IMR-90 (cell line): ENCODE measurements around the gene SCYL2. TPM values are rescaled to one million over a fixed set of nuclear protein-coding genes. Genes with fewer than 3 reads are reported as not detected.

ENCODE experiments used
- ATAC-seq: fragments of 200-7000 bp; cut with Tn5 transposase; 2 replicates; pipeline ENCODE4 v1.9.1; 2020; ENCODE audit warnings: low read depth, mild to moderate bottlenecking, moderate library complexity
- BruUV-seq: library from RNA; stranded (reverse); fragments of 400-500 nt; replicated peaks from 2 replicates; lab custom pipeline; 2021; lab: Mats Ljungman, UMichigan
- CTCF ChIA-PET: fragments of 300-600 bp; formaldehyde crosslinking; extraction: SDS; loops from one replicate; lab custom pipeline; 2021; ENCODE audit warnings: antibody characterized with exemption; lab: Yijun Ruan, JAX
- POLR2A ChIA-PET: fragments of 300-600 bp; sonication (Branson Sonifier 250); formaldehyde crosslinking; loops from one replicate; lab custom pipeline; 2022; ENCODE audit warnings: antibody characterized with exemption; ENCODE audit not compliant: unreplicated experiment; lab: Charles Lee
- DNase-seq: peaks from one replicate; pipeline ENCODE4 v3.0.0; 2013
- H2AFZ ChIP-seq: replicated peaks from 2 replicates; pipeline ENCODE3; 2013; ENCODE audit warnings: low read length, mild to moderate bottlenecking; ENCODE audit not compliant: poor library complexity
- H2AK5ac ChIP-seq: 2 replicates; pipeline ENCODE4 v1.6.1; 2013; ENCODE audit warnings: low read depth, low read length, inconsistent platforms
- H2AK9ac ChIP-seq: replicated peaks from 2 replicates; pipeline ENCODE3; 2013; ENCODE audit warnings: mild to moderate bottlenecking, low read depth, low read length, moderate library complexity; ENCODE audit not compliant: poor library complexity
- H2BK120ac ChIP-seq: 2 replicates; pipeline ENCODE4 v1.6.1; 2013; ENCODE audit warnings: low read depth, low read length, inconsistent platforms
- H2BK15ac ChIP-seq: 3 replicates; pipeline ENCODE4 v1.6.1; 2013; ENCODE audit warnings: low read depth, low read length, inconsistent platforms
- H2BK20ac ChIP-seq: 2 replicates; pipeline ENCODE4 v1.6.1; 2013; ENCODE audit warnings: low read depth, mild to moderate bottlenecking, inconsistent platforms, low read length, moderate library complexity
- H2BK5ac ChIP-seq: 2 replicates; pipeline ENCODE4 v1.6.1; 2013; ENCODE audit warnings: mild to moderate bottlenecking, low read depth, low read length, inconsistent platforms; ENCODE audit not compliant: poor library complexity, severe bottlenecking
- H3K14ac ChIP-seq: replicated peaks from 2 replicates; pipeline ENCODE4 v1.6.1; 2013; ENCODE audit warnings: low read depth, low read length, inconsistent platforms
- H3K18ac ChIP-seq: 2 replicates; pipeline ENCODE4 v1.6.1; 2013; ENCODE audit warnings: low read depth, low read length, control low read depth
- H3K23ac ChIP-seq: 2 replicates; pipeline ENCODE4 v1.6.1; 2013; ENCODE audit warnings: low read depth, low read length, inconsistent platforms
- H3K27ac ChIP-seq: 2 replicates; pipeline ENCODE4 v1.5.1; 2013; ENCODE audit warnings: mild to moderate bottlenecking, control low read depth, low read length; ENCODE audit not compliant: insufficient read depth
- H3K27me3 ChIP-seq: 2 replicates; pipeline ENCODE4 v1.6.1; 2013; ENCODE audit warnings: low read length; ENCODE audit not compliant: control insufficient read depth, insufficient read depth
- H3K36me3 ChIP-seq: 2 replicates; pipeline ENCODE4 v1.6.1; 2013; ENCODE audit warnings: low read length, mixed read lengths; ENCODE audit not compliant: control insufficient read depth, insufficient read depth
- H3K4ac ChIP-seq: 2 replicates; pipeline ENCODE4 v1.6.1; 2013; ENCODE audit warnings: low read depth, low read length, inconsistent platforms
- H3K4me1 ChIP-seq: 2 replicates; pipeline ENCODE4 v1.6.1; 2013; ENCODE audit warnings: low read length, mixed read lengths; ENCODE audit not compliant: control insufficient read depth, insufficient read depth
- H3K4me2 ChIP-seq: 2 replicates; pipeline ENCODE4 v1.6.1; 2013; ENCODE audit warnings: low read depth, mild to moderate bottlenecking, control low read depth, low read length, moderate library complexity
- H3K4me3 ChIP-seq: 2 replicates; pipeline ENCODE4 v1.5.1; 2013; ENCODE audit warnings: low read depth, mild to moderate bottlenecking, control low read depth, low read length, moderate library complexity; ENCODE audit not compliant: insufficient read depth
- H3K56ac ChIP-seq: 2 replicates; pipeline ENCODE4 v1.6.1; 2013; ENCODE audit warnings: low read length, inconsistent platforms; ENCODE audit not compliant: insufficient read depth; ENCODE audit errors: extremely low read depth
- H3K79me1 ChIP-seq, 2 experiments: 2 replicates each; pipeline ENCODE4 v1.6.1; 2013; ENCODE audit warnings: low read length in 2 of 2, inconsistent platforms in 1 of 2, low read depth in 1 of 2
- H3K9ac ChIP-seq: 2 replicates; pipeline ENCODE4 v1.6.1; 2013; ENCODE audit warnings: low read depth, low read length, control low read depth
- H3K9me1 ChIP-seq: 2 replicates; pipeline ENCODE4 v1.6.1; 2013; ENCODE audit warnings: low read length, inconsistent platforms; ENCODE audit not compliant: insufficient read depth
- H3K9me3 ChIP-seq: 2 replicates; pipeline ENCODE4 v1.6.1; 2013; ENCODE audit warnings: low read length; ENCODE audit not compliant: control insufficient read depth, insufficient read depth
- H4K20me1 ChIP-seq: 2 replicates; pipeline ENCODE4 v1.6.1; 2013; ENCODE audit warnings: low read length, inconsistent platforms; ENCODE audit not compliant: insufficient read depth
- H4K5ac ChIP-seq: 2 replicates; pipeline ENCODE4 v1.6.1; 2013; ENCODE audit warnings: mild to moderate bottlenecking, low read depth, low read length, control low read depth
- H4K8ac ChIP-seq, 2 experiments: 2 replicates each; pipeline ENCODE4 v1.6.1; 2013; ENCODE audit warnings: low read depth in 2 of 2, low read length in 2 of 2, control low read depth in 1 of 2, inconsistent platforms in 1 of 2
- H4K91ac ChIP-seq: 2 replicates; pipeline ENCODE4 v1.6.1; 2013; ENCODE audit warnings: low read depth, low read length, inconsistent platforms; ENCODE audit not compliant: insufficient read depth
- BHLHE40 ChIP-seq: fragments of 150-350 bp; IDR thresholded peaks from 2 replicates; pipeline ENCODE4 v1.6.1; 2016; ENCODE audit warnings: mild to moderate bottlenecking, low read depth, low read length
- CEBPB ChIP-seq: IDR thresholded peaks from 2 replicates; pipeline ENCODE4 v1.6.1; 2012; ENCODE audit warnings: low read depth, low read length, improper control_type of control experiment
- CHD1 ChIP-seq: IDR thresholded peaks from 2 replicates; pipeline ENCODE4 v1.6.1; 2012; ENCODE audit warnings: low read depth, low read length, improper control_type of control experiment
- ELK1 ChIP-seq: fragments of 150-350 bp; IDR thresholded peaks from 2 replicates; pipeline ENCODE4 v1.6.1; 2016; ENCODE audit warnings: low read depth, mild to moderate bottlenecking, low read length, moderate library complexity, borderline replicate concordance
- FOS ChIP-seq: fragments of 150-350 bp; IDR thresholded peaks from 2 replicates; pipeline ENCODE4 v1.6.1; 2016; ENCODE audit warnings: low read depth, low read length
- MAFK ChIP-seq: IDR thresholded peaks from 2 replicates; pipeline ENCODE4 v1.6.1; 2012; ENCODE audit warnings: low read depth, low read length, improper control_type of control experiment
- MAZ ChIP-seq: IDR thresholded peaks from 2 replicates; pipeline ENCODE4 v1.6.1; 2012; ENCODE audit warnings: low read depth, mild to moderate bottlenecking, low read length, improper control_type of control experiment, moderate library complexity, borderline replicate concordance
- MXI1 ChIP-seq: IDR thresholded peaks from 2 replicates; pipeline ENCODE4 v1.6.1; 2012; ENCODE audit warnings: low read depth, mild to moderate bottlenecking, low read length, moderate library complexity, borderline replicate concordance
- NFE2L2 ChIP-seq: fragments of 150-350 bp; IDR thresholded peaks from 2 replicates; pipeline ENCODE4 v1.6.1; 2016; ENCODE audit warnings: low read depth, mild to moderate bottlenecking, low read length
- POLR2A ChIP-seq: IDR thresholded peaks from 2 replicates; pipeline ENCODE4 v1.6.1; 2012; ENCODE audit warnings: mild to moderate bottlenecking, low read depth, low read length
- RAD21 ChIP-seq: IDR thresholded peaks from 2 replicates; pipeline ENCODE4 v1.6.1; 2012; ENCODE audit warnings: low read length, improper control_type of control experiment
- RCOR1 ChIP-seq: IDR thresholded peaks from 2 replicates; pipeline ENCODE4 v1.6.1; 2012; ENCODE audit warnings: mild to moderate bottlenecking, low read length, improper control_type of control experiment; ENCODE audit not compliant: insufficient replicate concordance
- RFX5 ChIP-seq: IDR thresholded peaks from 2 replicates; pipeline ENCODE4 v1.8.0; 2012; ENCODE audit warnings: low read depth, mild to moderate bottlenecking, low read length, moderate library complexity
- SMC3 ChIP-seq: fragments of 150-350 bp; IDR thresholded peaks from 2 replicates; pipeline ENCODE4 v1.6.1; 2016; ENCODE audit warnings: low read depth, mild to moderate bottlenecking, antibody characterized with exemption, low read length, moderate library complexity
- dilution Hi-C: fragments of 300-500 bp; cut with HindIII; formaldehyde crosslinking; loops from one replicate; pipeline ENCODE4 v1.14.3; 2018; ENCODE audit warnings: low sequenced_read_pairs; ENCODE audit not compliant: unreplicated experiment
- in situ Hi-C: fragments of 300-500 bp; cut with MboI; formaldehyde crosslinking; loops from 3 replicates; pipeline ENCODE4 v1.14.3; 2019; ENCODE audit warnings: low sequenced_read_pairs, inconsistent platforms, mixed read lengths
- intact Hi-C: fragments of 100-400 bp; cut with micrococcal nuclease; formaldehyde crosslinking; loops from 2 replicates; pipeline ENCODE4 v1.10.0; 2022
- polyA plus RNA-seq, 3 experiments: library from polyadenylated mRNA; depleted of rRNA; stranded (reverse); fragments of >200 nt; gene quantifications; 2 replicates each; pipeline ENCODE4 v1.2.3, GENCODE V29; 2012; ENCODE audit warnings: low replicate concordance in 1 of 3
- total RNA-seq: library from RNA; depleted of rRNA; stranded (reverse); fragments of >200 nt; gene quantifications from 2 replicates; pipeline ENCODE4 v1.2.3, GENCODE V29; 2012
- TF ChIP-seq, protein P1 (sequence below): conservative IDR thresholded peaks from 2 replicates; pipeline ENCODE4 v1.5.1; 2012; ENCODE audit warnings: mild to moderate bottlenecking, low read depth, low read length, improper control_type of control experiment
- TF ChIP-seq, protein P2 (sequence below): fragments of 150-350 bp; IDR thresholded peaks from 2 replicates; pipeline ENCODE4 v1.6.1; 2017; ENCODE audit warnings: mild to moderate bottlenecking, antibody characterized with exemption, low read length, low read depth

The SCYL2 gene
- total and polyA plus RNA-seq, 2 of the 4 experiments (the other 2 are of a cell fraction) = 15.3 to 52.0 TPM

GRCh38 chr12:100324498-100324897, 57.5 kb downstream of the SCYL2 start:
- H2BK15ac ChIP-seq = no peak overlapping the region
- no peaks in the 10 kb centered on the region for H3K27me3 ChIP-seq
- peak overlapping the region; percentile 56 for H2BK5ac ChIP-seq
- H4K20me1 ChIP-seq = no peaks in the 10 kb centered on the region
- no peak overlapping the region for H3K14ac ChIP-seq
- no peak overlapping the region for H2AFZ ChIP-seq
- H3K9ac ChIP-seq = no peak overlapping the region
- dilution Hi-C loops (no loop called here), intact Hi-C loops (loop anchor here (10.0 kb wide), 1 partner anchor 270 kb away; no protein-coding TSS in a partner anchor), in situ Hi-C loops (no loop called here)
- DNase-seq = no peak
- ATAC-seq = no peak
- no peak overlapping the region for H3K4me2 ChIP-seq
- no peak overlapping the region for H3K23ac ChIP-seq
- H3K36me3 ChIP-seq = peaks cover 12% of the 10 kb centered on the region
- H3K27ac ChIP-seq = no peak overlapping the region
- H2AK9ac ChIP-seq = no peak overlapping the region
- ChIA-PET CTCF (interaction anchor here (0.6 kb wide), 1 partner anchor 72 kb away, joined by 3 read pairs; no protein-coding TSS in a partner anchor), POLR2A (no interaction called here)
- H2AK5ac ChIP-seq = no peak overlapping the region
- H2BK20ac ChIP-seq = no peak overlapping the region
- no peak overlapping the region for H2BK120ac ChIP-seq
- H3K4ac ChIP-seq = no peak overlapping the region
- TF ChIP-seq FOS (no peak), RFX5 (no peak), SMC3 (no peak), RAD21 (no peak), NFE2L2 (no peak), CEBPB (no peak), ELK1 (no peak), MAZ (no peak), MAFK (no peak), RCOR1 (no peak), BHLHE40 (no peak), CHD1 (no peak), MXI1 (no peak), POLR2A (no peak)
- TF ChIP-seq, protein P1, sequence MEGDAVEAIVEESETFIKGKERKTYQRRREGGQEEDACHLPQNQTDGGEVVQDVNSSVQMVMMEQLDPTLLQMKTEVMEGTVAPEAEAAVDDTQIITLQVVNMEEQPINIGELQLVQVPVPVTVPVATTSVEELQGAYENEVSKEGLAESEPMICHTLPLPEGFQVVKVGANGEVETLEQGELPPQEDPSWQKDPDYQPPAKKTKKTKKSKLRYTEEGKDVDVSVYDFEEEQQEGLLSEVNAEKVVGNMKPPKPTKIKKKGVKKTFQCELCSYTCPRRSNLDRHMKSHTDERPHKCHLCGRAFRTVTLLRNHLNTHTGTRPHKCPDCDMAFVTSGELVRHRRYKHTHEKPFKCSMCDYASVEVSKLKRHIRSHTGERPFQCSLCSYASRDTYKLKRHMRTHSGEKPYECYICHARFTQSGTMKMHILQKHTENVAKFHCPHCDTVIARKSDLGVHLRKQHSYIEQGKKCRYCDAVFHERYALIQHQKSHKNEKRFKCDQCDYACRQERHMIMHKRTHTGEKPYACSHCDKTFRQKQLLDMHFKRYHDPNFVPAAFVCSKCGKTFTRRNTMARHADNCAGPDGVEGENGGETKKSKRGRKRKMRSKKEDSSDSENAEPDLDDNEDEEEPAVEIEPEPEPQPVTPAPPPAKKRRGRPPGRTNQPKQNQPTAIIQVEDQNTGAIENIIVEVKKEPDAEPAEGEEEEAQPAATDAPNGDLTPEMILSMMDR = no peak
- TF ChIP-seq, protein P2, sequence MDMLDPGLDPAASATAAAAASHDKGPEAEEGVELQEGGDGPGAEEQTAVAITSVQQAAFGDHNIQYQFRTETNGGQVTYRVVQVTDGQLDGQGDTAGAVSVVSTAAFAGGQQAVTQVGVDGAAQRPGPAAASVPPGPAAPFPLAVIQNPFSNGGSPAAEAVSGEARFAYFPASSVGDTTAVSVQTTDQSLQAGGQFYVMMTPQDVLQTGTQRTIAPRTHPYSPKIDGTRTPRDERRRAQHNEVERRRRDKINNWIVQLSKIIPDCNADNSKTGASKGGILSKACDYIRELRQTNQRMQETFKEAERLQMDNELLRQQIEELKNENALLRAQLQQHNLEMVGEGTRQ = no peak
- 0 out of 2 replicates have a peak, but pooled peaks cover 7% of the 10 kb centered on the region for H3K9me1 ChIP-seq
- no peak overlapping the region for H4K5ac ChIP-seq
- no peaks in the 10 kb centered on the region for H3K9me3 ChIP-seq
- no peak overlapping the region for H3K4me3 ChIP-seq
- H3K18ac ChIP-seq = no peak overlapping the region
- no peak overlapping the region for H4K8ac ChIP-seq
- no peak overlapping the region for H4K91ac ChIP-seq
- BruUV-seq = no TSS peak
- H3K4me1 ChIP-seq = peaks cover 8% of the 10 kb centered on the region
- no peak overlapping the region for H3K56ac ChIP-seq
- peaks cover 0 to 3% of the 10 kb centered on the region in 2 experiments; a peak in 2 of 4 replicates for H3K79me1 ChIP-seq
